ENCODE results near the gene PIKFYVE.

- TF ChIP-seq POLR2A (IDR thresholded peaks at IDR 0.05; ENCODE audit: low read length) (no peak), GATA1 (IDR thresholded peaks at IDR 0.05; ENCODE audit: low read depth, low read length) (no peak)
Measured at GRCh38 chr2:208329485-208329884, 63.4 kb downstream of the PIKFYVE start.
